Choroid plexus epithelial cell (primary cell): ENCODE measurements around the gene C9orf40.

ENCODE experiments used
- DNase-seq: peaks from one replicate; pipeline ENCODE4 v3.0.0-alpha.2; 2010; ENCODE audit warnings: low read depth
- H3K4me3 ChIP-seq: 2 replicates; pipeline ENCODE4 v1.5.1; 2011; ENCODE audit warnings: low read depth, mild to moderate bottlenecking, control low read depth, low read length, moderate library complexity
- TF ChIP-seq, protein P1 (sequence below): conservative IDR thresholded peaks from 2 replicates; pipeline ENCODE4 v1.5.1; 2011; ENCODE audit warnings: low read depth, mild to moderate bottlenecking, control low read depth, inconsistent platforms, low read length, moderate library complexity

C9orf40 gene

DNA sequence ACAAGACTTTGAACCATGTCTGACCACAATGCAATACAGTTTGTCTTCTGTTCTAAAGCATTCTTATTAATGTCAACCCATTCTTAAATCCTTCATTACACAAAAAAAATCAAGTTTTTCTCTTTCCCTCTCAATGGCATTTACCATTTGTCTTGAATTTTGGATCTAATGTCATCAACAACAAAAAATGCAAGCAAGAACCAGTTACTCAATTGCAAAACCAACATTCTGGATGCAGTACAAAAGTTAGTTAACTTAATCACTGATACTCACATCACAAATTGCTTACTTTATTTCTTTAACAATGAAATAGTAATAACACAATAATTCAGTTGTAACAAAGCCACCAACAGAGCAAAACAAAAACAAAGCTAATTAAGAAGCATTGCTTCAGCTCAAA lies 6.0 kb downstream of the C9orf40 start:
- no peak overlapping the region for H3K4me3 ChIP-seq
- no peak for DNase-seq
- TF ChIP-seq, protein P1, sequence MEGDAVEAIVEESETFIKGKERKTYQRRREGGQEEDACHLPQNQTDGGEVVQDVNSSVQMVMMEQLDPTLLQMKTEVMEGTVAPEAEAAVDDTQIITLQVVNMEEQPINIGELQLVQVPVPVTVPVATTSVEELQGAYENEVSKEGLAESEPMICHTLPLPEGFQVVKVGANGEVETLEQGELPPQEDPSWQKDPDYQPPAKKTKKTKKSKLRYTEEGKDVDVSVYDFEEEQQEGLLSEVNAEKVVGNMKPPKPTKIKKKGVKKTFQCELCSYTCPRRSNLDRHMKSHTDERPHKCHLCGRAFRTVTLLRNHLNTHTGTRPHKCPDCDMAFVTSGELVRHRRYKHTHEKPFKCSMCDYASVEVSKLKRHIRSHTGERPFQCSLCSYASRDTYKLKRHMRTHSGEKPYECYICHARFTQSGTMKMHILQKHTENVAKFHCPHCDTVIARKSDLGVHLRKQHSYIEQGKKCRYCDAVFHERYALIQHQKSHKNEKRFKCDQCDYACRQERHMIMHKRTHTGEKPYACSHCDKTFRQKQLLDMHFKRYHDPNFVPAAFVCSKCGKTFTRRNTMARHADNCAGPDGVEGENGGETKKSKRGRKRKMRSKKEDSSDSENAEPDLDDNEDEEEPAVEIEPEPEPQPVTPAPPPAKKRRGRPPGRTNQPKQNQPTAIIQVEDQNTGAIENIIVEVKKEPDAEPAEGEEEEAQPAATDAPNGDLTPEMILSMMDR, result no peak

DNA sequence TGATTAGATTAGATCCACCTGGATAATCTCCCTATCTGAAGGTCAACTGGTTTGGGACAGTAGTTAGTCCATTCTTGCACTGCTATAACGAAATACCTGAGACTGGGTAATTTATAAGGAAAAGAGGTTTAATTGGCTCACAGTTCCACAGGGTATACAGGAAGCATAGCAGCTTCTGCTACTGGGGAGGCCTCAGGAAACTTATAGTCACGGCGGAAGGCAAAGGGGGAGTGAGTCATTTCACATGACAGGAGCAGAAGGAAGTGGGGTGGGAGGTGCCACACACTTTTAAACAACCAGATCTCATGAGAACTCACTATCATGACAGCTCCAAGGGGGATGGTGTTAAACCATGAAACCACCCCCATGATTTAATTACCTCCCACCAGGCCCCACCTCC lies 9.9 kb downstream of the C9orf40 start:
- DNase-seq, result peak; percentile 43
- TF ChIP-seq, protein P1, result no peak
- H3K4me3 ChIP-seq, result no peak overlapping the region

DNA sequence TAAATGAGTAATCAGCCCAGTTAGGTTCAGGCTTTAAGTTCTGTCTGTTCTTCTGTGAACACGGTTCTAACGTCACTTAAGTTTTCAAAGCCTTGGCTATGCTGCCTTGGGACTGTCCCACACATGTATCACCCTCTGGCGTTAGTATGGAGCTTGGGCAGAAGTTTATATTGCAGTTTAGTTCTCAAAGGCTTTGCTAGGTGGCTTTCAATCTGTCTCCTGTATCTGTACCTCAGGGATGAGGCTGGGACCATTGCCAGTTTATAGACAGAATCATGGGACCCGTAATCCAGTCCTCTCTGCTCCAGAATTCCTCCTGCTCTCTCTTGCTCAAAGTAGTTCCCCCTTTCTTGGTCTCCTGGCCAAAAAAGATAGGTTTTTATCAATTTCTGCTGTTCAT lies 12.1 kb downstream of the C9orf40 start:
- DNase-seq, result no peak
- TF ChIP-seq, protein P1, result no peak

DNA sequence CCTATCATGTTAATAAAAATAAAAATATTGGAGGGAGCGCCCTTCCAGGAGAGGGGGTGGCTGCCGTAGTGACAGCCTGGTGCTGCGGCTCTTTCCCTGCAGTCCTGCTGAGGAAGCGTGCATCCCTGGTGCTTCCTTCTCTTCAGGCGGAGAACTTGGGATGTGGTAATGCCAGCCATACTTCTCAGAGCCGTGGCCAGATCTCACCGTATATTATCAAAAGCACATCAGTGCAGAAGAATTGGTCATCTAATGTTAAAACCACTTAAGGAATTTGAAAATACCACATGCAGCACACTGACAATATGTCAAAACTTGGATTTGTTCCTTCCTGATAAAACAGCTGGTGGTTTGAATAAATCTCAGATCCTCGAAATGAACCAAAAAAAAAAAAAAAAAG lies 17.7 kb downstream of the C9orf40 start:
- H3K4me3 ChIP-seq, result no peak overlapping the region
- TF ChIP-seq, protein P1, result no peak
- peak; percentile 20 for DNase-seq

More for the DNA sequence above, 12.1 kb downstream of the C9orf40 start:
- H3K4me3 ChIP-seq, result no peak overlapping the region

DNA sequence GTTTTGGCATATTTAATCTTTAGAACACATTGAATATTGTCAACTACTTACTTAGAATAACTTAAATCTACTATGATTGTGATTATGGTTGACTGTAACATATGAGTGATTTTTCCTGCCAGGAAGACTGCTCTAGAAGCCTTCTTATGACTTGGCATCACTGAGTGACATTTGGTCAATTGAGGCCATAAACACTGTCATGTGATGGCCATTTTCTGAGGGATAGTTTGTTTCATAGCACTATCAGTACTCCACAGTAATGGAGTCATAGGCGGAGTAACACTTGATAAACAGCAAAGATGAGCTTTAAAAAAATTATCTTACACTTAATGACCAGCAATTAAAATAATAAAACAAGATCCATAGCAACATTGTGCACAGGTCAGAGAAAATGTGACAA lies 31.0 kb downstream of the C9orf40 start:
- TF ChIP-seq, protein P1, result no peak
- H3K4me3 ChIP-seq, result no peak overlapping the region
- no peak for DNase-seq

DNA sequence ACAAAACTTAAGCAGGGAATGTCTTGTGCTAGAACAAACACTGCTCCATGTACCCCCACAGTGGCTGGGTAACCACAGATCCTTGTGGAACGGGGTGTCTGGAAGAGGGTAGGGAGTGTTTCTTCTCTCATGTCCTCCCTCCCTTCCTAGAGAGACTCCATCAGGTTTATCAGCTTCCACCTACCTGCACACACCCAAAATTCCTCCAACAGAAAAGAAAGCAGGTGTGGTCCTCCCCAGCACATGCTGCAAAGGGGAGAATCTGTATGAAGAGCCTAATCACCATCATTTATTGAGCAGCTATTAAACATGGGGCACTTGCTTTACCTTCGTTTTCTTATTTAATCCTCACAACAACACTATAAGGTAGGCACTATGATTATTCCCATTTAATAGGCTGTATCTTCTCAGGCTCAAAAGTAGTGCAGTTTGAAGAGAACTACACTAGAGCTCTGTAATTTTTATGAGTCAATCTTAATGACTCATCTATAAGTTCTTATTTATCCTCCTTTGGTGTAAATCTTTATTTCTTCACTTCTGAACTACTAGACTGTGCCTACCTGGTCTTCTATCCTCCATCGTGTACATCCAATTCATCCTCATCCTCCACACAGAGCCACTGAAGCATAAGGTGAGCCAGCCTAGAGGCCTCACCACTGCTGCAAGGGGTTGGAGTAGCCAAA lies 31.6 kb downstream of the C9orf40 start:
- TF ChIP-seq, protein P1, result no peak
- H3K4me3 ChIP-seq, result no peak overlapping the region
- DNase-seq, result no peak

DNA sequence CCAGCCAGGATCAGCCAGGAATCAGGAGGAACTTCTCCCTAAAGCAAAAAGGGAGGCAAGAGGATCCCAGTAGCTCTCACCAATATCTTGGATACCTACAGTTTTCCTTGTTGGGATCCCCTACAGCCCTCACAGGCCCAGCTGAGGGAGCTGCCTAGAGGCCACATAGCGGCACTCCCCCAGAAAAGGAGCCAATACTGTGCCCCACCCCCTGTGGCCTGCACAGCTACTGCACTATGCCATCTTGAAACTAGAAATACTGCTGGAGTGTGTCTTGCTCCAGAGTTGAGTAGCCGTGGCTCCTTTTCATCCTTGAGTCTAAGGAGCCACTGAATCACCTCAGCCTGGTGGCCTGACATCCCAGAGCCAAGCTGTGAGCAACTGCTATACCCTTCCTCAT lies 42.7 kb downstream of the C9orf40 start:
- no peak overlapping the region for H3K4me3 ChIP-seq
- TF ChIP-seq, protein P1, result no peak
- DNase-seq, result no peak
